HEK293 (cell line): ENCODE measurements around the gene CNN2.
A peak's percentile ranks its signal among the peaks of the same experiment; 100 is the strongest.

ENCODE experiments used
- CTCF ChIA-PET: fragments of 350-600 bp; formaldehyde crosslinking; extraction: SDS; loops from one replicate; lab custom pipeline; 2021; ENCODE audit warnings: antibody characterized with exemption; lab: Yijun Ruan, JAX
- POLR2A ChIA-PET: fragments of 300-600 bp; formaldehyde crosslinking; extraction: SDS; loops from one replicate; lab custom pipeline; 2020; ENCODE audit warnings: antibody characterized with exemption, inconsistent platforms; lab: Yijun Ruan, JAX
- H3K27ac ChIP-seq: fragments of 200-500 bp; sonication (Bioruptor generic); 2 replicates; pipeline ENCODE4 v1.5.1; 2014; ENCODE audit warnings: low read depth, low read length, control low read depth, inconsistent platforms; ENCODE audit errors: extremely low read depth
- H3K36me3 ChIP-seq, 2 experiments: fragments of 200-500 bp in 1 of 2; sonication (Bioruptor generic) in 1 of 2; 1 replicate in 1 of 2; 2 replicates in 1 of 2; pipeline ENCODE4 v1.5.1; 2014 to 2017; ENCODE audit warnings: inconsistent platforms in 2 of 2, low read length in 2 of 2; ENCODE audit not compliant: control insufficient read depth in 2 of 2, insufficient read depth in 1 of 2
- H3K4me1 ChIP-seq: fragments of 200-500 bp; sonication (Bioruptor generic); 2 replicates; pipeline ENCODE4 v1.5.1; 2014; ENCODE audit warnings: mild to moderate bottlenecking, low read length, inconsistent platforms; ENCODE audit not compliant: control insufficient read depth, insufficient read depth
- H3K4me3 ChIP-seq: 2 replicates; pipeline ENCODE4 v1.5.1; 2011; ENCODE audit warnings: low read depth, mild to moderate bottlenecking, control low read depth, low read length, moderate library complexity
- H3K9me3 ChIP-seq: fragments of 200-500 bp; sonication (Bioruptor generic); 2 replicates; pipeline ENCODE4 v1.5.1; 2014; ENCODE audit warnings: low read depth, low read length, inconsistent platforms; ENCODE audit not compliant: control insufficient read depth, insufficient read depth
- BCL11A ChIP-seq: fragments of 450-650 bp; formaldehyde crosslinking; IDR thresholded peaks from 2 replicates; pipeline ENCODE4 v1.5.1; 2016; ENCODE audit warnings: low read depth, missing biosample characterization, missing genetic modification characterization
- BCL11B ChIP-seq: fragments of 450-650 bp; formaldehyde crosslinking; IDR thresholded peaks from 2 replicates; pipeline ENCODE4 v1.5.1; 2016; ENCODE audit warnings: low read depth, missing biosample characterization, missing genetic modification characterization
- EGR2 ChIP-seq: fragments of 450-650 bp; formaldehyde crosslinking; IDR thresholded peaks from 2 replicates; pipeline ENCODE4 v1.5.1; 2016; ENCODE audit warnings: low read depth, missing biosample characterization, missing genetic modification characterization
- GFI1B ChIP-seq: fragments of 450-650 bp; formaldehyde crosslinking; IDR thresholded peaks from 2 replicates; pipeline ENCODE4 v1.5.1; 2016; ENCODE audit warnings: missing biosample characterization, missing genetic modification characterization
- GLIS1 ChIP-seq: fragments of 450-650 bp; formaldehyde crosslinking; IDR thresholded peaks from 2 replicates; pipeline ENCODE4 v1.5.1; 2016; ENCODE audit warnings: missing biosample characterization, missing genetic modification characterization
- KLF10 ChIP-seq: fragments of 450-650 bp; IDR thresholded peaks from 2 replicates; pipeline ENCODE4 v1.5.1; 2018; ENCODE audit warnings: missing biosample characterization, mild to moderate bottlenecking, missing genetic modification characterization
- MZF1 ChIP-seq: fragments of 450-650 bp; formaldehyde crosslinking; IDR thresholded peaks from 2 replicates; pipeline ENCODE4 v1.5.1; 2017; ENCODE audit warnings: missing biosample characterization, missing genetic modification characterization, borderline replicate concordance
- SCRT2 ChIP-seq: fragments of 450-650 bp; formaldehyde crosslinking; IDR thresholded peaks from 2 replicates; pipeline ENCODE4 v1.5.1; 2016; ENCODE audit warnings: missing biosample characterization, missing genetic modification characterization
- SETDB1 ChIP-seq: IDR thresholded peaks from one replicate; pipeline ENCODE4 v1.6.1; 2017; ENCODE audit warnings: mild to moderate bottlenecking, low read length, moderate library complexity, mixed read lengths; ENCODE audit not compliant: insufficient read length
- ZFHX2 ChIP-seq: fragments of 450-650 bp; formaldehyde crosslinking; conservative IDR thresholded peaks from 2 replicates; pipeline ENCODE4 v1.5.1; 2016; ENCODE audit warnings: missing biosample characterization, missing genetic modification characterization
- ZNF174 ChIP-seq: fragments of 450-650 bp; formaldehyde crosslinking; IDR thresholded peaks from 2 replicates; pipeline ENCODE4 v1.5.0; 2017; ENCODE audit warnings: missing biosample characterization, mild to moderate bottlenecking, missing genetic modification characterization
- ZNF2 ChIP-seq: fragments of 450-650 bp; formaldehyde crosslinking; IDR thresholded peaks from 2 replicates; pipeline ENCODE4 v1.5.1; 2016; ENCODE audit warnings: missing biosample characterization, missing genetic modification characterization
- ZNF335 ChIP-seq: fragments of 450-650 bp; formaldehyde crosslinking; conservative IDR thresholded peaks from 2 replicates; pipeline ENCODE4 v1.5.1; 2016; ENCODE audit warnings: missing biosample characterization, missing genetic modification characterization
- ZNF654 ChIP-seq: fragments of 450-650 bp; formaldehyde crosslinking; IDR thresholded peaks from 2 replicates; pipeline ENCODE4 v1.5.1; 2016; ENCODE audit warnings: low read depth, missing biosample characterization, missing genetic modification characterization
- ZNF785 ChIP-seq: fragments of 450-650 bp; formaldehyde crosslinking; IDR thresholded peaks from 2 replicates; pipeline ENCODE4 v1.5.1; 2016; ENCODE audit warnings: missing biosample characterization, missing genetic modification characterization
- TF ChIP-seq, protein P1 (sequence below): fragments of 450-650 bp; formaldehyde crosslinking; IDR thresholded peaks from 2 replicates; pipeline ENCODE4 v1.5.1; 2016; ENCODE audit warnings: missing biosample characterization, missing genetic modification characterization
- TF ChIP-seq, protein P2 (sequence below): fragments of 450-650 bp; formaldehyde crosslinking; IDR thresholded peaks from 2 replicates; pipeline ENCODE4 v1.5.1; 2016; ENCODE audit warnings: missing biosample characterization, missing genetic modification characterization
- TF ChIP-seq, protein P3 (sequence below): fragments of 450-650 bp; formaldehyde crosslinking; IDR thresholded peaks from 2 replicates; pipeline ENCODE4 v1.5.1; 2016; ENCODE audit warnings: missing biosample characterization, missing genetic modification characterization, borderline replicate concordance
- TF ChIP-seq, protein P4 (sequence below): fragments of 450-650 bp; formaldehyde crosslinking; IDR thresholded peaks from 2 replicates; pipeline ENCODE4 v1.5.1; 2016; ENCODE audit warnings: missing biosample characterization, missing genetic modification characterization

CNN2 gene

DNA sequence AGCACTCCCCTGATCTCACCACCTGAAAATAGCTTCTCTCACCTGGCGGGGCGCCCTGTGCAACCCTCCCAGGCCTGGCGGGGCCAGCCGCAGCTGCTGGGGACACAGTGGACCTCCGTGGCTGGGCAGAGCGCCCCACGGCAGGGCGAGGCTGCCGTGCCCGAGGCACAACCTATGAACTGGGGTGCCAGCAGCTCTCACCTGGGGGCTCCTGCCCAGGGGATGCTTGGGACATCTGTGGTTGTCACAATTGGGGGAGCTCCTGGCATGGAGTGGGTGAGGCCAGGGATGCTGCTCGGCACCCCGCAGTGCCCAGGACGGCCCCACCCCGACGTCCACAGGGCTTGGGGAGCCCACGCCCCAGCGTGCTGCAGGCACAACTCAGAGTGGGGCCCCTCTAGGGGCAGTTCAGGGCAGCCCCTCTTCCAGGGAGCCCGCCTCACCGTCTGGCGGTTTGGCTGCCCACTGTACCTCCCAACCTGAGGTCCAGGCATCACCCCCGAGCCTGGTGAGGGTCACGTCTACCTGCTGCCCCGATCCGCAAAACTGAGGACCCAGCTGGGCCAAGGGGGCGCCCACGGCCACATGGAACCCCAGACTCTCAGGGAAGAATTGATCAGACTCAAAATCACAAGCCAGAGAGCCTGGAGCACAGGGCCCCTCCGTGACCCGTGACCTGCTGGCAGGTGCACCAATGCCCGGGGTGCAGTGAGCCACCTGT, 11.2 kb upstream of the CNN2 start:
- Histone ChIP-seq H3K27ac (no peak overlapping the region), H3K4me3 (no peak overlapping the region), H3K9me3 (no peaks in the 10 kb centered on the region), H3K4me1 (peaks cover 7% of the 10 kb centered on the region), H3K36me3 (peaks cover 0 to 71% of the 10 kb centered on the region in 2 experiments; a peak in 1 of 3 replicates)
- POLR2A ChIA-PET, result interaction anchor here (0.6 to 1.2 kb wide), 2 partner anchors 8 to 241 kb away, joined by 3 to 4 read pairs; no protein-coding TSS in a partner anchor
- TF ChIP-seq KLF10 (tag by site-specific recombination) (no peak), ZNF335 (no peak), BCL11A (tag by site-specific recombination) (no peak), SCRT2 (peak; percentile 34; the same call in 1 of the 2 replicates)
- CTCF ChIA-PET, result interaction anchor here (1.5 kb wide), 1 partner anchor 15 kb away, joined by 3 read pairs; the partner anchor contains the start of gene GRIN3B

DNA sequence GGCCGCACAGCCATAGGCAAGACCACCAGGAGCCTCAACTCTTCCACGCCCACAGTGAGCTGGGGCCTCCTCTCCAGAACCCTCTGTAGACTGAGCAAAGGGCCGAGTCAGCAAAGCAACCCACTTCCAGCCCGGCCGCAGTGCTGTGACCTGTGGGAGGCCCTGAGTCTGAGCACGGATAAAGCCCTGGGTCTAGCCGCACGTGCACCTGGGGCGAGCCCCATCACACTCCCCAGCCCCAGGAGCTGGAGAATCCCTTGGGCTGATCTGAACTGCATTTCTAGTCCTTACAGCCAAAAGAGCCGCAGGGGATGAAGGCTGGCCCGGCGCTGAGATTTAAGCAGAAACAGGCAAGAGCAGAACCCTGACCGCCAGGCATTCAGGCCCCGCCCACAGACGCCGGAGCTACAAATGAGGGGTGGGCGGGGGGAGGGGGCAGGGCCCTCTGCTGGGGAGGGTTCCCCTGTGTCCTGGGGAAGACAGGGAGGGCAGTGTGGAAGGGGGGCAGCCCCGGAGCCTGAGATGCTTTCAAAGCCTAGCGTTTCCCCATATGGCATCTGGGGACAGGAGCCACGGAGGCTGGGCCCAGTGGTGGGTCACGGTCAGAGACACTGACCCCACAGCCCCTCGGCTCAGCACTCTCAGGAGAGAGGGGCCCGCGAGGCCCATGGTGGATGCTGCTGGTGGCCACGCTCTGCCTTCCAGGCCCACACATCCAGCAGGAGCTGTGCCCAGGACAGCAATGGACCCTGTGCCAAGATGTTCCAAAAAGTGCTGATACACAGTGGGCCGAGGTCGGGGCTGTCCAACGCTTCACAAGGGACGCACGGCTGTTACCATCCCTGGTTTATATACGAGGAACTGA, 10.4 kb upstream of the CNN2 start:
- Histone ChIP-seq H3K4me1 (peaks cover 7% of the 10 kb centered on the region), H3K9me3 (no peaks in the 10 kb centered on the region), H3K27ac (0 out of 2 replicates have a peak overlapping the region, but pooled peaks have one; percentile 54), H3K4me3 (no peak overlapping the region), H3K36me3 (peaks cover 0 to 63% of the 10 kb centered on the region in 2 experiments; a peak in 1 of 3 replicates)
- TF ChIP-seq, protein P1, sequence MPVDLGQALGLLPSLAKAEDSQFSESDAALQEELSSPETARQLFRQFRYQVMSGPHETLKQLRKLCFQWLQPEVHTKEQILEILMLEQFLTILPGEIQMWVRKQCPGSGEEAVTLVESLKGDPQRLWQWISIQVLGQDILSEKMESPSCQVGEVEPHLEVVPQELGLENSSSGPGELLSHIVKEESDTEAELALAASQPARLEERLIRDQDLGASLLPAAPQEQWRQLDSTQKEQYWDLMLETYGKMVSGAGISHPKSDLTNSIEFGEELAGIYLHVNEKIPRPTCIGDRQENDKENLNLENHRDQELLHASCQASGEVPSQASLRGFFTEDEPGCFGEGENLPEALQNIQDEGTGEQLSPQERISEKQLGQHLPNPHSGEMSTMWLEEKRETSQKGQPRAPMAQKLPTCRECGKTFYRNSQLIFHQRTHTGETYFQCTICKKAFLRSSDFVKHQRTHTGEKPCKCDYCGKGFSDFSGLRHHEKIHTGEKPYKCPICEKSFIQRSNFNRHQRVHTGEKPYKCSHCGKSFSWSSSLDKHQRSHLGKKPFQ (tag by site-specific recombination), result no peak
- TF ChIP-seq BCL11B (tag by site-specific recombination) (0 out of 2 replicates have a peak, but pooled peaks have one; percentile 29), GLIS1 (tag by site-specific recombination) (no peak), ZFHX2 (tag by site-specific recombination) (peak; percentile 29), EGR2 (tag by site-specific recombination) (peak; percentile 53)
- TF ChIP-seq, protein P2, sequence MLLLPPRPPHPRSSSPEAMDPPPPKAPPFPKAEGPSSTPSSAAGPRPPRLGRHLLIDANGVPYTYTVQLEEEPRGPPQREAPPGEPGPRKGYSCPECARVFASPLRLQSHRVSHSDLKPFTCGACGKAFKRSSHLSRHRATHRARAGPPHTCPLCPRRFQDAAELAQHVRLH (tag by site-specific recombination), result no peak
- ChIA-PET CTCF (no interaction called here), POLR2A (interaction anchor here (0.6 to 1.2 kb wide), 3 partner anchors 9 to 240 kb away, joined by 3 to 4 read pairs (median 3); no protein-coding TSS in a partner anchor)

DNA sequence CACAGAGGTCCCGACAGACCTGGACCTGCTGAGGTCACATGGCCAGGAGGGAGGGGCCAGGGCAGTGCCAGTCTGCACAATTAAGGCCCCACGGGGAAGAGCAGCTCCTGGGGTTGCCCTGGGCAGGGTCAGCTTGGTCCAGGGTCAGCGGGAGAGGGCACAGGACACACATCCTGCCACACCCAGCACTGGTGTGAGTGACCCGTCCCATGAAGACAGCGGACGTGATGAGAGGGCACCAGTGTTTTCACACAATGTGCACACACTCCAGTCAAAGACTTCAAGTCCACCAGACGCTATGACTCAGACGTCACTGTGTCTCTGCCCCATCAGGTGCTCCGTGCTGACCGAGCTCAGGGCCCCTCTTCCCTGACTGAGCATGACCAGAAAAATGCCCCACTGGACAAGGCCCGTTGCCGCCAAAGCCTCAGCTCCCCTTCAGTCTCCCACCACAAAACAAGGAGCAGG, 9.7 kb upstream of the CNN2 start:
- H3K36me3 ChIP-seq, result peaks cover 0 to 60% of the 10 kb centered on the region in 2 experiments; a peak in 1 of 3 replicates
- H3K4me1 ChIP-seq, result peaks cover 7% of the 10 kb centered on the region
- CTCF ChIA-PET, result no interaction called here
- POLR2A ChIA-PET, result interaction anchor here (0.8 kb wide), 1 partner anchor 10 kb away, joined by 3 read pairs; no protein-coding TSS in a partner anchor
- H3K9me3 ChIP-seq, result no peaks in the 10 kb centered on the region
- H3K4me3 ChIP-seq, result no peak overlapping the region
- H3K27ac ChIP-seq, result peak overlapping the region; percentile 54; the same call in 1 of the 2 replicates
- TF ChIP-seq GFI1B (tag by site-specific recombination) (no peak), SETDB1 (no peak), ZNF654 (tag by site-specific recombination) (no peak), MZF1 (tag by site-specific recombination) (no peak), ZNF785 (no peak), ZNF174 (tag by site-specific recombination) (no peak), ZNF2 (0 out of 2 replicates have a peak, but pooled peaks have one; percentile 16)
- TF ChIP-seq, protein P3, sequence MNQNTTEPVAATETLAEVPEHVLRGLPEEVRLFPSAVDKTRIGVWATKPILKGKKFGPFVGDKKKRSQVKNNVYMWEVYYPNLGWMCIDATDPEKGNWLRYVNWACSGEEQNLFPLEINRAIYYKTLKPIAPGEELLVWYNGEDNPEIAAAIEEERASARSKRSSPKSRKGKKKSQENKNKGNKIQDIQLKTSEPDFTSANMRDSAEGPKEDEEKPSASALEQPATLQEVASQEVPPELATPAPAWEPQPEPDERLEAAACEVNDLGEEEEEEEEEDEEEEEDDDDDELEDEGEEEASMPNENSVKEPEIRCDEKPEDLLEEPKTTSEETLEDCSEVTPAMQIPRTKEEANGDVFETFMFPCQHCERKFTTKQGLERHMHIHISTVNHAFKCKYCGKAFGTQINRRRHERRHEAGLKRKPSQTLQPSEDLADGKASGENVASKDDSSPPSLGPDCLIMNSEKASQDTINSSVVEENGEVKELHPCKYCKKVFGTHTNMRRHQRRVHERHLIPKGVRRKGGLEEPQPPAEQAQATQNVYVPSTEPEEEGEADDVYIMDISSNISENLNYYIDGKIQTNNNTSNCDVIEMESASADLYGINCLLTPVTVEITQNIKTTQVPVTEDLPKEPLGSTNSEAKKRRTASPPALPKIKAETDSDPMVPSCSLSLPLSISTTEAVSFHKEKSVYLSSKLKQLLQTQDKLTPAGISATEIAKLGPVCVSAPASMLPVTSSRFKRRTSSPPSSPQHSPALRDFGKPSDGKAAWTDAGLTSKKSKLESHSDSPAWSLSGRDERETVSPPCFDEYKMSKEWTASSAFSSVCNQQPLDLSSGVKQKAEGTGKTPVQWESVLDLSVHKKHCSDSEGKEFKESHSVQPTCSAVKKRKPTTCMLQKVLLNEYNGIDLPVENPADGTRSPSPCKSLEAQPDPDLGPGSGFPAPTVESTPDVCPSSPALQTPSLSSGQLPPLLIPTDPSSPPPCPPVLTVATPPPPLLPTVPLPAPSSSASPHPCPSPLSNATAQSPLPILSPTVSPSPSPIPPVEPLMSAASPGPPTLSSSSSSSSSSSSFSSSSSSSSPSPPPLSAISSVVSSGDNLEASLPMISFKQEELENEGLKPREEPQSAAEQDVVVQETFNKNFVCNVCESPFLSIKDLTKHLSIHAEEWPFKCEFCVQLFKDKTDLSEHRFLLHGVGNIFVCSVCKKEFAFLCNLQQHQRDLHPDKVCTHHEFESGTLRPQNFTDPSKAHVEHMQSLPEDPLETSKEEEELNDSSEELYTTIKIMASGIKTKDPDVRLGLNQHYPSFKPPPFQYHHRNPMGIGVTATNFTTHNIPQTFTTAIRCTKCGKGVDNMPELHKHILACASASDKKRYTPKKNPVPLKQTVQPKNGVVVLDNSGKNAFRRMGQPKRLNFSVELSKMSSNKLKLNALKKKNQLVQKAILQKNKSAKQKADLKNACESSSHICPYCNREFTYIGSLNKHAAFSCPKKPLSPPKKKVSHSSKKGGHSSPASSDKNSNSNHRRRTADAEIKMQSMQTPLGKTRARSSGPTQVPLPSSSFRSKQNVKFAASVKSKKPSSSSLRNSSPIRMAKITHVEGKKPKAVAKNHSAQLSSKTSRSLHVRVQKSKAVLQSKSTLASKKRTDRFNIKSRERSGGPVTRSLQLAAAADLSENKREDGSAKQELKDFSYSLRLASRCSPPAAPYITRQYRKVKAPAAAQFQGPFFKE (tag by site-specific recombination), result no peak
- TF ChIP-seq, protein P4, sequence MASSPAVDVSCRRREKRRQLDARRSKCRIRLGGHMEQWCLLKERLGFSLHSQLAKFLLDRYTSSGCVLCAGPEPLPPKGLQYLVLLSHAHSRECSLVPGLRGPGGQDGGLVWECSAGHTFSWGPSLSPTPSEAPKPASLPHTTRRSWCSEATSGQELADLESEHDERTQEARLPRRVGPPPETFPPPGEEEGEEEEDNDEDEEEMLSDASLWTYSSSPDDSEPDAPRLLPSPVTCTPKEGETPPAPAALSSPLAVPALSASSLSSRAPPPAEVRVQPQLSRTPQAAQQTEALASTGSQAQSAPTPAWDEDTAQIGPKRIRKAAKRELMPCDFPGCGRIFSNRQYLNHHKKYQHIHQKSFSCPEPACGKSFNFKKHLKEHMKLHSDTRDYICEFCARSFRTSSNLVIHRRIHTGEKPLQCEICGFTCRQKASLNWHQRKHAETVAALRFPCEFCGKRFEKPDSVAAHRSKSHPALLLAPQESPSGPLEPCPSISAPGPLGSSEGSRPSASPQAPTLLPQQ, result no peak
